ENCODE results near the gene TBC1D24.

The TBC1D24 gene

GRCh38 chr16:2517954-2518605, 43.2 kb downstream of the TBC1D24 start:
- DNase-seq (ENCODE audit: low spot score): no peak

GRCh38 chr16:2518823-2519710, 44.1 kb downstream of the TBC1D24 start:
- no peak for DNase-seq (ENCODE audit: low spot score)

- DNase-seq (ENCODE audit: low spot score): no peak
Measured at GRCh38 chr16:2519711-2520080, 44.8 kb downstream of the TBC1D24 start.

- DNase-seq (ENCODE audit: low spot score): peak; percentile 86
Measured at GRCh38 chr16:2520097-2520783, 45.3 kb downstream of the TBC1D24 start, which contains the start of gene AMDHD2. TSS of gene AMDHD2 (plus strand) at chr16:2520371. CDS start at chr16:2520459, 88 bp downstream.

- no peak for DNase-seq (ENCODE audit: low spot score)
Measured at GRCh38 chr16:2520784-2521531, 46.0 kb downstream of the TBC1D24 start.

GRCh38 chr16:2523801-2524231, 48.9 kb downstream of the TBC1D24 start:
- no peak for DNase-seq (ENCODE audit: low spot score)

GRCh38 chr16:2524339-2524938, 49.5 kb downstream of the TBC1D24 start:
- DNase-seq (ENCODE audit: low spot score): no peak

- no peak for DNase-seq (ENCODE audit: low spot score)
Measured at GRCh38 chr16:2526135-2526534, 51.2 kb downstream of the TBC1D24 start.

- DNase-seq (ENCODE audit: low spot score): no peak
Measured at GRCh38 chr16:2527071-2527783, 52.3 kb downstream of the TBC1D24 start.

GRCh38 chr16:2527784-2528100, 52.8 kb downstream of the TBC1D24 start:
- no peak for DNase-seq (ENCODE audit: low spot score)

GRCh38 chr16:2528161-2529060, 53.5 kb downstream of the TBC1D24 start:
- no peak for DNase-seq (ENCODE audit: low spot score)

- no peak for DNase-seq (ENCODE audit: low spot score)
Measured at GRCh38 chr16:2529061-2529931, 54.4 kb downstream of the TBC1D24 start.

GRCh38 chr16:2529961-2530628, 55.2 kb downstream of the TBC1D24 start:
- no peak for DNase-seq (ENCODE audit: low spot score)

GRCh38 chr16:2530629-2531318, 55.8 kb downstream of the TBC1D24 start:
- no peak for DNase-seq (ENCODE audit: low spot score)

- DNase-seq (ENCODE audit: low spot score): no peak
Measured at GRCh38 chr16:2531371-2531695, 56.4 kb downstream of the TBC1D24 start, which contains the start of gene CEMP1. TSS of gene CEMP1 (minus strand) at chr16:2531408. CDS start at chr16:2531073, 335 bp downstream.

GRCh38 chr16:2531696-2532493, 57.0 kb downstream of the TBC1D24 start:
- peak; percentile 97 for DNase-seq (ENCODE audit: low spot score)

Data from LoVo (cell line).